GM23338 (cell line): ENCODE results near the gene UCKL1. TPM values are rescaled to one million over a fixed set of nuclear protein-coding genes. Genes with fewer than 3 reads are reported as not detected.

Experiments used
- ATAC-seq: fragments of 200-7000 bp; cut with Tn5 transposase; 3 replicates; pipeline ENCODE4 v1.9.1; 2020
- DNase-seq: peaks from one replicate; pipeline ENCODE4 v3.0.0-alpha.2; 2015; ENCODE audit warnings: low spot score
- H2AFZ ChIP-seq: fragments of 200-600 bp; sonication (generic); 2 replicates; pipeline ENCODE4 v1.8.0; 2016; ENCODE audit warnings: antibody characterized with exemption, mild to moderate bottlenecking, moderate library complexity
- H3F3A ChIP-seq: fragments of 200-600 bp; sonication (generic); replicated peaks from 2 replicates; pipeline ENCODE4 v1.8.0; 2017; ENCODE audit warnings: antibody characterized with exemption, mixed run types, low read depth
- H3K27ac ChIP-seq: fragments of 200-600 bp; sonication (generic); 2 replicates; pipeline ENCODE4 v1.6.1; 2016; ENCODE audit warnings: low read depth
- H3K27me3 ChIP-seq: fragments of 200-600 bp; sonication (generic); 2 replicates; pipeline ENCODE4 v1.8.0; 2016; ENCODE audit warnings: mild to moderate bottlenecking, mixed run types, moderate library complexity; ENCODE audit not compliant: insufficient read depth
- H3K36me3 ChIP-seq: fragments of 200-600 bp; sonication (generic); 2 replicates; pipeline ENCODE4 v1.8.0; 2016; ENCODE audit warnings: mild to moderate bottlenecking; ENCODE audit not compliant: insufficient read depth
- H3K4me1 ChIP-seq: fragments of 200-600 bp; sonication (generic); 2 replicates; pipeline ENCODE4 v1.8.0; 2016; ENCODE audit warnings: mild to moderate bottlenecking, moderate library complexity; ENCODE audit not compliant: insufficient read depth
- H3K4me2 ChIP-seq: fragments of 200-600 bp; sonication (generic); 2 replicates; pipeline ENCODE4 v1.7.1; 2017; ENCODE audit warnings: mixed run types
- H3K4me3 ChIP-seq: fragments of 200-600 bp; sonication (generic); 2 replicates; pipeline ENCODE4 v1.6.1; 2016; ENCODE audit warnings: mixed run types
- H3K79me2 ChIP-seq: fragments of 200-600 bp; sonication (generic); replicated peaks from 2 replicates; pipeline ENCODE4 v1.8.0; 2017; ENCODE audit warnings: mild to moderate bottlenecking; ENCODE audit not compliant: insufficient read depth
- H3K9me2 ChIP-seq: fragments of 200-600 bp; sonication (generic); 2 replicates; pipeline ENCODE4 v1.8.0; 2017; ENCODE audit not compliant: insufficient read depth
- H4K20me1 ChIP-seq: fragments of 200-600 bp; sonication (generic); replicated peaks from 2 replicates; pipeline ENCODE4 v1.8.0; 2017; ENCODE audit warnings: mild to moderate bottlenecking; ENCODE audit not compliant: insufficient read depth
- H3K27ac Mint-ChIP-seq: 2 replicates; pipeline ENCODE4 v1.8.0; 2020; ENCODE audit warnings: inconsistent platforms, mild to moderate bottlenecking, moderate library complexity, mixed read lengths
- H3K27me3 Mint-ChIP-seq: 3 replicates; pipeline ENCODE4 v1.8.0; 2022; ENCODE audit warnings: low read depth, mild to moderate bottlenecking, moderate library complexity, mixed read lengths, inconsistent platforms; ENCODE audit not compliant: insufficient read depth, poor library complexity
- H3K36me3 Mint-ChIP-seq: 3 replicates; pipeline ENCODE4 v1.8.0; 2021; ENCODE audit warnings: low read depth, mild to moderate bottlenecking, inconsistent platforms, moderate library complexity, mixed read lengths
- H3K4me1 Mint-ChIP-seq: 3 replicates; pipeline ENCODE4 v1.8.0; 2020; ENCODE audit warnings: mild to moderate bottlenecking, inconsistent platforms, mixed read lengths
- H3K4me3 Mint-ChIP-seq: 3 replicates; pipeline ENCODE4 v1.8.0; 2021; ENCODE audit warnings: moderate library complexity, mild to moderate bottlenecking, inconsistent platforms, mixed read lengths
- H3K9me3 Mint-ChIP-seq: 3 replicates; pipeline ENCODE4 v1.8.0; 2020; ENCODE audit warnings: moderate library complexity, mild to moderate bottlenecking, inconsistent platforms, mixed read lengths
- CREB1 ChIP-seq: fragments of 250-450 bp; sonication (Bioruptor Pico); IDR thresholded peaks from 2 replicates; pipeline ENCODE4 v1.5.0; 2020; ENCODE audit warnings: low read depth, mild to moderate bottlenecking, moderate library complexity
- ETS1 ChIP-seq: IDR thresholded peaks from 2 replicates; pipeline ENCODE4 v1.6.1; 2016; ENCODE audit warnings: antibody characterized with exemption
- EZH2 ChIP-seq: fragments of 200-600 bp; sonication (generic); IDR thresholded peaks from one replicate; pipeline ENCODE4 v1.8.0; 2017; ENCODE audit warnings: antibody characterized with exemption, mild to moderate bottlenecking, low read depth; ENCODE audit not compliant: unreplicated experiment
- EZH2phosphoT487 ChIP-seq: fragments of 200-600 bp; sonication (generic); IDR thresholded peaks from one replicate; pipeline ENCODE4 v1.8.1; 2018; ENCODE audit warnings: antibody characterized with exemption; ENCODE audit not compliant: unreplicated experiment
- JUNB ChIP-seq: IDR thresholded peaks from one replicate; pipeline ENCODE4 v1.6.1; 2016; ENCODE audit warnings: antibody characterized with exemption; ENCODE audit not compliant: unreplicated experiment
- NANOG ChIP-seq: IDR thresholded peaks from 2 replicates; pipeline ENCODE4 v1.6.1; 2016; ENCODE audit warnings: antibody characterized with exemption, borderline replicate concordance
- POLR2AphosphoS5 ChIP-seq: IDR thresholded peaks from 2 replicates; pipeline ENCODE4 v1.6.1; 2016; ENCODE audit warnings: antibody characterized with exemption, low read depth
- REST ChIP-seq: IDR thresholded peaks from one replicate; pipeline ENCODE4 v1.6.1; 2018; ENCODE audit warnings: antibody characterized with exemption; ENCODE audit not compliant: unreplicated experiment
- STAT1 ChIP-seq: IDR thresholded peaks from one replicate; pipeline ENCODE4 v1.6.1; 2016; ENCODE audit warnings: antibody characterized with exemption; ENCODE audit not compliant: unreplicated experiment
- ZNF114 ChIP-seq: fragments of 250-450 bp; sonication (Bioruptor Pico); IDR thresholded peaks from 2 replicates; pipeline ENCODE4 v1.5.0; 2020; ENCODE audit warnings: mild to moderate bottlenecking, moderate library complexity
- ZNF331 ChIP-seq: fragments of 250-450 bp; sonication (Bioruptor Pico); IDR thresholded peaks from 2 replicates; pipeline ENCODE4 v1.5.0; 2020; ENCODE audit warnings: low read depth, mild to moderate bottlenecking, moderate library complexity
- ZNF462 ChIP-seq: fragments of 250-450 bp; sonication (Bioruptor Pico); IDR thresholded peaks from 2 replicates; pipeline ENCODE4 v1.5.0; 2020; ENCODE audit warnings: mild to moderate bottlenecking, moderate library complexity
- polyA plus RNA-seq: library from polyadenylated mRNA; unstranded; fragments of >200 nt; fragmentation: Nextera tagmentation; extraction: Ambion mirVana; gene quantifications from 2 replicates; pipeline ENCODE4 v1.2.1, GENCODE V29; 2016
- total RNA-seq: library from RNA; depleted of rRNA; stranded (reverse); fragments of >200 nt; shearing (Covaris generic); gene quantifications from 2 replicates; pipeline ENCODE4 v1.2.3, GENCODE V29; 2014
- TF ChIP-seq, protein P1 (sequence below), 2 experiments: fragments of 200-600 bp in 1 of 2; sonication (generic) in 1 of 2; conservative IDR thresholded peaks; 2 replicates each; pipeline versions ENCODE4 v1.5.1 to v1.6.1; 2016 to 2017; ENCODE audit warnings: antibody characterized with exemption in 2 of 2, low read depth in 2 of 2, mild to moderate bottlenecking in 2 of 2, moderate library complexity in 1 of 2

Gene UCKL1
- total and polyA plus RNA-seq, 2 experiments from 2014 or later, result 56.8 to 82.5 TPM

DNA sequence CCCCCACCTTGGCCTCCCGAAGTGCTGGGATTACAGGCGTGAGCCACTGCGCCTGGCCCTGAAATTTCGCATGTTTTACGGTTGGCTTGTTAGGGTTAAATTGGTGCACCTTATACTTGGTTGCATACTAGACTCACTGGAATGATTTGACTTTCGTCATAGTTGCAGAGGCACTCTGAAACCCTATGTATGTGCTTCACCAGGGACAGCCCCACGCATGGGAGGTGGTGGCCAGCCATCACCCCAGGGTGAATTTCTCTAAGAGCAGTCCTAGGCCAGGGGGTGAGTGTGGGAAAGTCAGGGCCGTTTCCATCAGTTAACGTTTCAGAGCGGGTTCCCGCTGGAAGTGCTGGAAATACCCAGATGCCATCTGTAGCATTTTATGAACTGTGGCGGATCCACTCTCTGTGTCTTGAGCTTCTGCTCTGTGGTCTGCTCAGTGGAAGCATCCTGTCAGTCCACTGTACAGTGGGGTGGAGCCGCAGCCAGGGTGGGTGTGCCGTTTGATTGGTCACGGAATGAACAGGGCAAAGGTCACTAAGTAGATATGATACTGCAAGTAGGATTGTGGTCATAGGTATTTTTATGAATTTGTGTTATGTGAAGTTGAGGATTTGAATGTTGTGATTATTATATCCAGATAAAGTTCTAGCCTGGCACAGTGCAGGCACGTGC, 48.1 kb downstream of the UCKL1 start:
- H3K36me3 ChIP-seq, result no peaks in the 10 kb centered on the region
- peaks cover 6% of the 10 kb centered on the region for H4K20me1 ChIP-seq
- no peak overlapping the region for H3K27ac ChIP-seq
- H3K27me3 Mint-ChIP-seq, result peaks cover 5% of the 10 kb centered on the region
- H3K4me3 ChIP-seq, result no peak overlapping the region
- ATAC-seq (no peak), DNase-seq (no peak)
- peaks cover 15% of the 10 kb centered on the region for H3K4me1 Mint-ChIP-seq
- no peak overlapping the region for H2AFZ ChIP-seq
- TF ChIP-seq, protein P1, sequence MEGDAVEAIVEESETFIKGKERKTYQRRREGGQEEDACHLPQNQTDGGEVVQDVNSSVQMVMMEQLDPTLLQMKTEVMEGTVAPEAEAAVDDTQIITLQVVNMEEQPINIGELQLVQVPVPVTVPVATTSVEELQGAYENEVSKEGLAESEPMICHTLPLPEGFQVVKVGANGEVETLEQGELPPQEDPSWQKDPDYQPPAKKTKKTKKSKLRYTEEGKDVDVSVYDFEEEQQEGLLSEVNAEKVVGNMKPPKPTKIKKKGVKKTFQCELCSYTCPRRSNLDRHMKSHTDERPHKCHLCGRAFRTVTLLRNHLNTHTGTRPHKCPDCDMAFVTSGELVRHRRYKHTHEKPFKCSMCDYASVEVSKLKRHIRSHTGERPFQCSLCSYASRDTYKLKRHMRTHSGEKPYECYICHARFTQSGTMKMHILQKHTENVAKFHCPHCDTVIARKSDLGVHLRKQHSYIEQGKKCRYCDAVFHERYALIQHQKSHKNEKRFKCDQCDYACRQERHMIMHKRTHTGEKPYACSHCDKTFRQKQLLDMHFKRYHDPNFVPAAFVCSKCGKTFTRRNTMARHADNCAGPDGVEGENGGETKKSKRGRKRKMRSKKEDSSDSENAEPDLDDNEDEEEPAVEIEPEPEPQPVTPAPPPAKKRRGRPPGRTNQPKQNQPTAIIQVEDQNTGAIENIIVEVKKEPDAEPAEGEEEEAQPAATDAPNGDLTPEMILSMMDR (conservative IDR thresholded peaks at IDR 0.05; ENCODE audit: low read depth in 2 of 2), result no peak
- TF ChIP-seq STAT1 (no peak), REST (no peak), ZNF462 (CRISPR knock-in tag) (no peak), JUNB (no peak), NANOG (no peak), POLR2AphosphoS5 (no peak), ZNF331 (CRISPR knock-in tag) (no peak), ETS1 (no peak), ZNF114 (CRISPR knock-in tag) (no peak), EZH2phosphoT487 (no peak), EZH2 (no peak), CREB1 (CRISPR knock-in tag) (no peak)
- peaks cover 10% of the 10 kb centered on the region; the same call in 1 of the 2 replicates for H3F3A ChIP-seq
- H3K9me3 Mint-ChIP-seq, result no peaks in the 10 kb centered on the region
- H3K27me3 ChIP-seq, result no peaks in the 10 kb centered on the region
- peaks cover 69% of the 10 kb centered on the region for H3K79me2 ChIP-seq
- H3K36me3 Mint-ChIP-seq, result no peaks in the 10 kb centered on the region
- H3K4me1 ChIP-seq, result no peaks in the 10 kb centered on the region; the same call in 1 of the 2 replicates
- no peak overlapping the region for H3K4me3 Mint-ChIP-seq
- no peaks in the 10 kb centered on the region for H3K9me2 ChIP-seq
- H3K4me2 ChIP-seq, result no peak overlapping the region
- H3K27ac Mint-ChIP-seq, result no peak overlapping the region; the same call in 1 of the 2 replicates
